GM12874 (cell line): Measurements from ENCODE around the gene KLHDC7A.

Source experiments
- TF ChIP-seq, protein P1 (sequence below): IDR thresholded peaks from 2 replicates; pipeline ENCODE4 v1.5.1; 2011; ENCODE audit warnings: low read depth, mild to moderate bottlenecking, control low read depth, low read length, moderate library complexity; ENCODE audit not compliant: insufficient read depth

The KLHDC7A gene

DNA sequence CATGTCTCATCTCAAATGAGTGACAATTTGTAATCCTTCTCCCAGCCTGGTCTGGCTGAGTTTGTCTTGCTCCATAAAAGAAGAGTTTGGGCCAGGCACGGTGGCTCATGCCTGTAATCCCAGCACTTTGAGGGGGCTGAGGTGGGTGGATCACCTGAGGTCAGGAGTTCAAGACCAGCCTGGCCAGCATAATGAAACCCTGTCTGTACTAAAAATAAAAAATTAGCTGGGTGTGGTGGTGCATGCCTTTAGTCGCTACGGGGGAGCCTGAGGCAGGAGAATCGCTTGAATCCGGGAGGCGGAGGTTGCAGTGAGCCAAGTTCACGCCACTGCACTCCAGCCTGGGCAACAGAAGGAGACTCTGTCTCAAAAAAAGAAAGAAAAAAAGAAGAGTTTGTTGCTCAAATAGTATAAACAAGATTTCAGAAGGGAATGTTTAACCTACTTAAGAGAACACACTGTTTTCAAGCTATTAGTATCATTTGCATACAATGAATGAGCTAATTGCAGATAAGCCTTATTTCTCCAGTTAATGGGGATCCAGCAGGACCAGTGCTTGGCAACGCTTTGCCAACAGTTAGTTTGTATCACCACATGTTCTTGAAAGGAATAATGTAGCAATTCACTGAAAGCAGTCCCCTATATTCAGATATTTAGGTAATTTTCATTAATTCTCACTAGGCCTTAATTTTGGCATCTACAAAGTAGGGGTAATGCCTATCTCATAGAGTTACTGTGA is 15.9 kb downstream of the KLHDC7A start:
- TF ChIP-seq, protein P1, sequence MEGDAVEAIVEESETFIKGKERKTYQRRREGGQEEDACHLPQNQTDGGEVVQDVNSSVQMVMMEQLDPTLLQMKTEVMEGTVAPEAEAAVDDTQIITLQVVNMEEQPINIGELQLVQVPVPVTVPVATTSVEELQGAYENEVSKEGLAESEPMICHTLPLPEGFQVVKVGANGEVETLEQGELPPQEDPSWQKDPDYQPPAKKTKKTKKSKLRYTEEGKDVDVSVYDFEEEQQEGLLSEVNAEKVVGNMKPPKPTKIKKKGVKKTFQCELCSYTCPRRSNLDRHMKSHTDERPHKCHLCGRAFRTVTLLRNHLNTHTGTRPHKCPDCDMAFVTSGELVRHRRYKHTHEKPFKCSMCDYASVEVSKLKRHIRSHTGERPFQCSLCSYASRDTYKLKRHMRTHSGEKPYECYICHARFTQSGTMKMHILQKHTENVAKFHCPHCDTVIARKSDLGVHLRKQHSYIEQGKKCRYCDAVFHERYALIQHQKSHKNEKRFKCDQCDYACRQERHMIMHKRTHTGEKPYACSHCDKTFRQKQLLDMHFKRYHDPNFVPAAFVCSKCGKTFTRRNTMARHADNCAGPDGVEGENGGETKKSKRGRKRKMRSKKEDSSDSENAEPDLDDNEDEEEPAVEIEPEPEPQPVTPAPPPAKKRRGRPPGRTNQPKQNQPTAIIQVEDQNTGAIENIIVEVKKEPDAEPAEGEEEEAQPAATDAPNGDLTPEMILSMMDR = no peak

DNA sequence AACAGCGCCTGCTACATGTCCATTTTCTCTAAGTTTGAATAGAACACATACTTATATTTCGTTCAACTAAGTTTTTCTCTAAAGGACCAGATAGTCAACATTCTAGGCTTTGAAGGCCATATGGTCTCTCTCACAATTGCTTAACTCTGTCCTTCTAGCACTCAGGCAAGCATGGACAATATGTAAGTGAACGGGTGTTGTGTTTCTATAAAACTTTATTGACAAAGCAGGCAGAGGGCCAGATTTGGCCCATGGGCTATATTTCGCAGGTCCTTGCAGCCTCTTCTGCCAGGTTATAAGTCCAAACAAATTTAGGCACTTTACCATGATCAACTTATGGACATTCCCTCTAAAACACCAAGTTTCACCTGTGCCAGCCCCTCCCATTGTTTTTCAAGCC is 21.1 kb downstream of the KLHDC7A start:
- TF ChIP-seq, protein P1 = no peak

DNA sequence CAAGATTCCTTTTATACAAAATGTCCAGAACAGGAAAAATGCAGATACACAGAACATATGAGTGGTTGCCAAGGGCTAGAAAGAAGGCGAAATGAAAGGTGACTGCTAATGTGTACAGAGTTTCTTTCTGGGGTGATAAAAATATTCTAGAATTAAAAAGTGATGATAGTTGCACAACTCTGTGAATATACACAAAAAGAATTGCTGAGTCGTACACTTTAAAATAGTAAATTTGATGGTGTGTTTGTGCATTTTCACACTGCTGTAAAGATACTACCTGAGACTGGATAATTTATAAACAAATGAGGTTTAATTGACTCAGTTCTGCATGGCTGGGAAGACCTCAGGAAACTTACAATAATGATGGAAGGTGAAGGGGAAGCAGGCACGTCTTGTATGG is 23.9 kb downstream of the KLHDC7A start:
- TF ChIP-seq, protein P1 = no peak

DNA sequence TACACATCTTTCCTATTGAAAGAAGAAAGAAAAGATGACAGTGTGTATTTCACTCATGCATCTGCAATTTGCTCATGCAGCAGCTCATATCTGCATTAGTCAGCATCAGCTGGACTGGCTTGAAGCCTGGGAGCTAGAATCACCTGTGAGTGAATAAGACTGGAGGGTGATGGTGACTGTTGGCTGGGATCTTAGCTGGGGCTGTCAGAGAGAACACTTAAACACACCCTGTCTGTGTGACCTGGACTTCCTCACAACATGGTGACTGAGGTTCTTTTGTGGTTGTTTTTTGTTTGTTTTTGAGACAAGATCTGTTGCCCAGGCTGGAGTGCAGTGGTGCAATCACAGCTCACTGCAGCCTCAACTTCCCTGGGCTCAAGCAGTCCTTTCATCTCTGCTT is 24.9 kb downstream of the KLHDC7A start:
- TF ChIP-seq, protein P1 = no peak

DNA sequence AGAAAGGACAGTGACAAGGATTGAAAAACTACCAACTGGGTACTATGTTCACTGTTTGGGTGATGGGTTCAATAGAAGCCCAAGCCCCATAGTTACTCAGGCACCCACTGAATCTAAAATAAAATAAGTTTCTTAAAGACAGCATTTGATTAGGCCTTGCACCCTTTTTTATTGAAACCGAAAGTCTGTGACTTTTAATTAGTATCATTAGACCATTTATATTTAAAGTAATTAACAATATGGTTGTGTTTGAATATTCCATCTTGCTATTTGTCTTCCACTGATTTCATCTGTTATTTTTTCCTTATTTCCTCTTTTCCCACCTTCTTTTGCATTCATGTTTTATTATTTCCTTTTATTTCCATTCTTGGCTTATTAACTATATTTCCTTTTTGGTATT is 27.4 kb downstream of the KLHDC7A start:
- TF ChIP-seq, protein P1 = no peak

DNA sequence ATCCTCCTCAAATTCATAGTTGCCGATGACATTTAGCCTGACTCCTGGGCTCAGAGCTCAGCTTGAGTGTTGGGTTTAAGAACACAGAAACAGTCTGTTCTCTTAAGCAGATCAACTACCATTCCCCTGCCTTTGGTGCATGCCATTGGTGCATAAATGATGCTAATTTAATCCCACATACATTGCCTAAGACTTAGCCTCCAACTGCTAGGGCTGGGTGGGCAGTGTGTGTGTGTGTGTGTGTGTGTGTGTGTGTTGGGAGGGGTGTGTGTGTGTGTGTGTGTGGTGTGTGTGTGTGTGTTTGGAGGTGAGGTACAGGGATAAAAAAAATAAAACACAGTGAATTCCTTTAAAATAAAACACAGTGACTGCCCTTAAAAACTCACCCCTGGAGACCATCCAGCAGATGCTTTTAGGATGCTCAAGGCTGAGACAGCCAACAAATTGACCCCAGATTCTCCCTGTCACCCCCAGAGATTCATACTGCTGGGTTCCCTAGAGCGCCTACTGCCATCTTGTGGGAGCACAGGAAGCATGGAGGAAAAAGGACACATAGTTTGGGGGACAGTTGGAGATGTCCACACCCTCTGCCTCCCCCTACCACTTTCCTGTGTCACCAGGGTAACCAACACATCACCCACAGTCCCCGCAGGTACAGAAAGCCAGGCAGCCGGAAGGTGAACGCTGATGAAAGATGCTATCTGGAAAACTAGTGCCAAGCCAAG is 30.6 kb downstream of the KLHDC7A start:
- TF ChIP-seq, protein P1 = no peak

DNA sequence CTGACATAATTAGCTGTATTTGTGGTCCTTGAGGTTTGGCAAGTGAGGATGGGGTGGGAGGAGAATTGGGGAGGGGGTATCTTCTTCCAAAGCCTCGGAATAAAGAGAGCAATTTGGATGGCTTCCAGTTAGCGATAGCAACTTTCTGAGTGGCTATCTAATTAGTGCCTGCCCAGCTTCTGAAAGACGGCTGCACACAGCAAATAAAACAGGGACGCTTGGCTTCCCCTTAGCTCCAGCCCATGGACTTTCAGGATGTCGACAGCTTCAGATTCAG is 31.1 kb downstream of the KLHDC7A start:
- TF ChIP-seq, protein P1 = no peak
